Erythroblast (primary cell): ENCODE measurements around the gene LIF.

ENCODE experiments used
- GATA1 ChIP-seq: IDR thresholded peaks from 2 replicates; pipeline ENCODE4 v1.6.1; 2011; ENCODE audit warnings: low read depth, mild to moderate bottlenecking, control low read depth, low read length, moderate library complexity
- POLR2A ChIP-seq: IDR thresholded peaks from 2 replicates; pipeline ENCODE4 v1.6.1; 2011; ENCODE audit warnings: mild to moderate bottlenecking, low read length

DNA sequence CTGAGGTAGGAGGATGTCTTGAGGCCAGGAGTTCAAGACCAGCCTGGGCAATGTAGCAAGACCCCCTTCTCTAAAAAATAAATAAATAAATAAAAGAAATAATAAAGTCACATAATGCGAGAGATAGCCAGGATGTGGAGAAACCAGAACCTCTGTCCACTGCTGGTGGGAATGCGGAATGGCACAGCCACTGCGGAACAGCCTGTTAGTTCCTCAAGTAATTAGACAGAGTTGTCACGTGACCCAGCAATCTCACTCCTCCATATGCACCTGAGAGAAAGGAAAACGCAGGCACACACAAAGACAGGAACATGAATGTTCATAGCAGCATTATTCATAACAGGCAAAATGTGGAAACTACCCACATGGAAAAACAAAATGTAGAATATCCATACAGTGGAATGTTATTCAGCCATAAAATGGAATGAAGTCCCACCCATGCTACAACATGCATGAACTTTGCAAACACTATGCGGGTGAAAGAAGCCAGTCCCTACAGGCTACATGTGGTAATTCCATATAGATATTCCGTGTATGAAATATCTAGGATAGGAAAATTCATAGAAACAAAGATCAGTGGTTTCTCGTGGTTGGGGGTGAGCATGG lies 27.4 kb downstream of the LIF start:
- TF ChIP-seq POLR2A (no peak), GATA1 (no peak)
